Right cardiac atrium (tissue), 5 donors: Measurements from ENCODE around the gene OR9Q1. TPM values are rescaled to one million over a fixed set of nuclear protein-coding genes. Genes with fewer than 3 reads are reported as not detected.
"Not testable (repeated sequence)": the region's sequence is repeated elsewhere in the genome, so short reads cannot be mapped to it uniquely, and the experiment has no call there.

Experiments used
- ATAC-seq, 2 donors: fragments of 200-7000 bp; cut with Tn5 transposase; one replicate each; pipeline versions ENCODE4 v1.8.0 to v1.9.1; 2020; ENCODE audit warnings: moderate library complexity in 2 of 2, mild to moderate bottlenecking in 1 of 2
- DNase-seq, 3 donors: peaks; one replicate each; pipeline ENCODE4 v3.0.0-alpha.2; 2020
- H3K27ac ChIP-seq: one replicate; pipeline ENCODE4 v1.5.1; 2013; ENCODE audit warnings: mild to moderate bottlenecking, low read length, control low read depth, moderate library complexity
- H3K27me3 ChIP-seq: one replicate; pipeline ENCODE4 v1.6.1; 2013; ENCODE audit not compliant: control insufficient read depth, insufficient read depth
- H3K4me1 ChIP-seq: one replicate; pipeline ENCODE4 v1.6.1; 2013; ENCODE audit warnings: low read length; ENCODE audit not compliant: control insufficient read depth, insufficient read depth
- H3K4me3 ChIP-seq: one replicate; pipeline ENCODE4 v1.5.1; 2013; ENCODE audit warnings: low read length, control low read depth
- H3K9me3 ChIP-seq: one replicate; pipeline ENCODE4 v1.6.1; 2013; ENCODE audit warnings: low read length; ENCODE audit not compliant: control insufficient read depth
- WGBS: extraction: QIAGEN DNeasy Blood & Tissue Kit; methylation state at CpG from one replicate; pipeline ENCODE4 v1.1.7; 2013; 5-methylcytosine and 5-hydroxymethylcytosine counted together
- intact Hi-C, 4 donors: fragments of 100-400 bp; cut with DNase I; formaldehyde crosslinking; loops; one replicate each; pipeline versions ENCODE4 v1.11.0 to v1.14.0; 2022 to 2023
- polyA plus RNA-seq: library from polyadenylated mRNA; stranded (reverse); fragments of 200-250 nt; gene quantifications from one replicate; pipeline ENCODE4 v1.2.3, GENCODE V29; 2013
- total RNA-seq, 4 donors: library from RNA; stranded (reverse); fragmentation: NEBNext Ultra II Directional; extraction: Animal tissue kit (Norgen Biotek cat#: 25700); gene quantifications; one replicate each; pipeline ENCODE4 v1.2.1, GENCODE V29; 2021
- donor health status: healthy with polysubstance abuse.
- donor health status: DM: no; HTN: yes; CAD: no.
- donor health status: DM: no; HTN: no; CAD: no.
- donor health status: DM: no; HTN: yes; CAD: no; lungs with severe emphysema.
- donor health status: DM: yes; HTN: yes; CAD: no.

The OR9Q1 gene
- total and polyA plus RNA-seq, 5 donors, result not detected

DNA sequence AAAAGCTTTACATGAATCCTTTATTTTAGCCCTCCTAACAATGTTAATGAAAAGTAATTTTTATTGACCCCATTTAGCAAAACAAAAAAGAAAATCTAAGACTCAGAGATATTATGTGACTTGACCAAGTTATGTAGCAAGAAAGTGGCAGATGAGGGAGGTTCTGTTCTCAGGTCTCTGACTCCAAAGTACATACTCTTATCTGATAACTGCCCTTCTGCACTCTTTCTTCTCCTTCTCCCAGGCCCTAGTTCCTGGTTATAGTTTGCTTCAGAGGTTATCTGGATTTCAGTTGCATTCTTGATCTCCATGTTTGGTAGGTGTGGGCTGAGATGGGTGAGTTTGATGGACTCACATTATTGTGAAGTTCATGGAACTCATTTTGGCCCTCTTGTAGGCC lies 169.7 kb downstream of the OR9Q1 start:
- intact Hi-C loops, result no loop called here
- Histone ChIP-seq H3K4me1 (no peaks in the 10 kb centered on the region), H3K4me3 (no peak overlapping the region), H3K9me3 (no peaks in the 10 kb centered on the region), H3K27ac (no peak overlapping the region), H3K27me3 (no peaks in the 10 kb centered on the region)
- DNase-seq (no peak), ATAC-seq (no peak)

DNA sequence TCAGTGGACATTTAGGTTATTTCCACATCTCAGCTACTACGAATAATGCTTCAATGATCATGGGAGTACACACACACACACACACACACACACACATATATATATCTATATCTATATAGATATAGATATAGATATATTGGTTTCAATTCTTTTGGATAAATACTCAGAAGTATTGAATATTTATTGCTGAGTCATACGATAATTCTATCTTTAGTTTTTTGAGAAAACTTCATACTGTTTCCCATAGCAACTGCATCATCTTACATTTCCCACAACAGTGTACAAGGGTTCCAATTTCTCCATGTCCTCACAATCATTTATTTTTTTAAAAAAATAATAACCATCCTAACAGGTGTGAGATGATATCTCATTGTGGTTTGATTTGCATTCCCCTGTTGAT lies 172.3 kb downstream of the OR9Q1 start:
- no peaks in the 10 kb centered on the region for H3K9me3 ChIP-seq
- DNase-seq (no peak), ATAC-seq (no peak)
- WGBS, result 90% methylated on average over 2 of the region's 2 CpGs
- no peaks in the 10 kb centered on the region for H3K4me1 ChIP-seq
- H3K27me3 ChIP-seq, result no peaks in the 10 kb centered on the region
- H3K27ac ChIP-seq, result no peak overlapping the region
- H3K4me3 ChIP-seq, result no peak overlapping the region
- intact Hi-C loops, result no loop called here

DNA sequence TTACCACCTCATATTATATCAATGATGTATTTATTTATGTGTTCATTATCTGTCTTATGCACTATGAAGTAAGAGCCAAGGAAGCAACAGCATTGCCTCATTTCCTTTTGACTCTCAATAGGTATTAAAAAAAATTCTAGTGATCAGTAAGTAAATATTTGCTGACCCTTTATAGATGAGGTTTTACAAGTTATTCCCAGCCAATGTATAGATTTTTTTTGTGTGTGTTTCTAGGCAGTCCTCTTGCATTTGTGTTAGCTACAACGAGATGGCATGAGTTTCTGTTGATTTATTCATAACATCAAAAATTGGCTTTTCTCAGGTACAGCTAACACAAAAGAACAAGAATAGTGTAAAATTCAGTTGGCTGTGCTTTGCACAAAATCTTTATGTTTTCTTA lies 175.6 kb downstream of the OR9Q1 start:
- WGBS, result 45% methylated on average over 1 of the region's 1 CpG
- Histone ChIP-seq H3K4me3 (no peak overlapping the region), H3K27ac (no peak overlapping the region), H3K4me1 (no peaks in the 10 kb centered on the region), H3K27me3 (no peaks in the 10 kb centered on the region), H3K9me3 (no peaks in the 10 kb centered on the region)
- intact Hi-C loops, result no loop called here
- no peak for ATAC-seq
- no peak for DNase-seq

DNA sequence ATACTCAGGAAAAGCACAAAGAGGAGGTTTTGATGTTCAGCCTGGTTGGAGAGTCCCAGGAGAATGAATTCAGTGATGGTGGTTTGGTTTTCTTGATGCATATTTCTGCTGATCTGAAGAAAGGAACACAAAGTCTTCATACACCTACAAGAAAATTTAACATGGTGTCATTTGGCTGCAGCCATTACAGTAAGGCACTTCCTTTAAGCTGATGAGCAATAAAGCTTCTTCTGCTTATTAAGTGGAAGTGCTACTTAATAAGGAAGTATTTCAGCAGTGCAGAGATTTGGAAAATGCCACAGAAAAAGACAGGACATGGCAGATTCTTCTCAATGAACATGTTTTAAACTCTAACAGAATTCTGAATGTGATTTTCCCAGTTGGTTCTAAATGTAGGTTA lies 180.4 kb downstream of the OR9Q1 start, which contains the start of gene OR1S2:
Gene OR1S2 (minus strand): TSS at position 101 of the 400 bp plus-strand sequence. CDS start 0 bp downstream, at position 101.
- ATAC-seq (no peak), DNase-seq (no peak)
- Histone ChIP-seq H3K9me3 (no peaks in the 10 kb centered on the region), H3K4me3 (no peak within 1 kb of the TSS), H3K4me1 (no peaks in the 10 kb centered on the region), H3K27me3 (no peaks in the 10 kb centered on the region), H3K27ac (no peak within 1 kb of the TSS)
- intact Hi-C loops, result no loop called here

DNA sequence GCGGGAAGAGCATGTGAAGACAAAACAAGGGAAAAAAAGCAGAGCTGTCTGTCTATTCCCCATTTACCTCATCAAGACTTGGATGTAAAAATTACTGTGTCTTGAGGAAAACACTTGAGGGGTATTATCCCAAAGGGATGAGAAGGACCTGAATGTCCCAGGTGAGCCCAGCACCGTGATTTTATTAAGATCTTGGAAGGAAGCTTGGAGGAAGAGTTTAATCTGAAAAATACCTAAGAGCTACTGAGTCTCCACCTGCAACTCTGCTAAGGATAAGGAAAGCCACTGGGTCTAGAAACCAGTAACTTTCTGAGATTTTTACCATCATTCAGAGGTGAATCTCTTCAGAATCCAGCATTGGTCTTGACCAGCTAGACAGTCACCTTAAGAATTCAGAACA lies 188.7 kb downstream of the OR9Q1 start, which contains the start of gene OR1S1:
Gene OR1S1 (plus strand): TSS at position 301 of the 400 bp plus-strand sequence.
- DNase-seq, H3K27me3 ChIP-seq, intact Hi-C loops: not testable (repeated sequence)

DNA sequence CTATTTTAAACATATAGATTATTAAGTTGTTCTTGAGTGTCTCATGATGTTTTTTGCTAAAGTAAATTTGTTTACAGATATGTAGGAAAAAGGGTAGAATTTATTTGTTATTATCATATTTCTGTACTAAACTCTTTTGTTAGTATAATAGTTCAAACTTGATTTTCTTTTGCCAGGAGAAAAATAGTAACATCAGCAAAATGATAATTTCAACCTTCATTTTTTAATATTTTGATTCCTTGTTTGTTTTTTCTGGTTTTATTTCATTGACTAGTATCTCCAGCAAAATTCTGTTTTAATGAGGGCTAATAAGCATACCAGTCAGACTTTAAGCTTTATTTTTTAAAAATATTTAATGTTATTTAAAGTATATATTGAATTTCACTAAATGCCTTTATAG lies 192.8 kb downstream of the OR9Q1 start:
- no peak overlapping the region for H3K27ac ChIP-seq
- H3K9me3 ChIP-seq, result no peaks in the 10 kb centered on the region
- intact Hi-C loops, result no loop called here
- ATAC-seq, result no peak
- no peak for DNase-seq
- no peaks in the 10 kb centered on the region for H3K4me1 ChIP-seq
- H3K4me3 ChIP-seq, result no peak overlapping the region
- no peaks in the 10 kb centered on the region for H3K27me3 ChIP-seq

More for the DNA sequence above, 188.7 kb downstream of the OR9Q1 start, which contains the start of gene OR1S1:
- 74% methylated on average over 2 of the region's 2 CpGs for WGBS
- not testable (repeated sequence) for H3K9me3 ChIP-seq, H3K4me3 ChIP-seq, H3K27ac ChIP-seq, ATAC-seq, H3K4me1 ChIP-seq

DNA sequence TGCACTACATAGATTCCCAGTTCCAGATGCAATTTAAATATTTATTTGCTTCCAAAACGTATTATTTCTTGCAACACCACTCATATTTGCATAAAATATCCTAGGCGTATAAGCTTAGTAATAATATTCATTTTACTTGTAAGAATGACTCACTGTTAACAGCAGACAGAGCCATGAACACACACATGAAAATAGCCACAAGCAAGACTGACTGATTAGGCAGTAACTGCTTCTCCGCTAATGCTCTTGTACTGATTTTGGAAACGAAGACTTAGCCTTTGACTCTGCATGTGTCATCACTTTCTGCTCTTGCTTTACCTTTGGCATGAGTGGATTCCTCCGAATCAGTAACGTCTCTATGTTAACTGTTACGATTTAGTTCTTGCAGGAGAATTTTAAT lies 199.0 kb downstream of the OR9Q1 start:
- WGBS, result 69% methylated on average over 7 of the region's 7 CpGs
- no peak overlapping the region for H3K27ac ChIP-seq

DNA sequence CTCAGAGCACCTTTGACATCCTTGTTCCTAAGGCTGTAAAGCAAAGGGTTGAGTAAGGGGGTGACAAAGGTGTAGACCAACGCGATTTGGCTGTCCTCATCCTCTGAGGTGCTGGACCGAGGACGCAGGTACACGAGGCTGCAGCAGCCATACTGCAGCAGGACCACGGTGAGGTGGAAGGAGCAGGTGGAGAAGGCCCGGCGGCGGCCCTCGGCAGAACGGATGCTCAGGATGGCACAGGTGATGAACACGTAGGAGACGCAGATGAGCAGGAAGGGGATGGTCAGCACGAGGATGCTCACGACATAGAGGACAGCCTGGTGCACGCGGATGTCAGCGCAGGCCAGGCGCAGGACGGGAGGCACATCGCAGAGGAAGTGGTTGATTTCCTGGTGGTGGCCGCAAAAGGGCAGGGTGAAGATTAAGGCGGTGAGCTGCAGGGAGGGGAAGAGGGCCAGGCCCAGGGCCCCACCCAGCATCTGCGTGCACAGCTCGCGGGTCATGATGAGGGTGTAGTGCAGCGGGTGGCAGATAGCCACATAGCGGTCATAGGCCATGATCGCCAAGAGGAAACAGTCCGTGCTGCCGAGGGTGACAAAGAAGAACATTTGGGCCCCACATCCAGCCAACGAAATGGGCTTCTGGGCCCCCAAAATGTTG lies 204.4 kb downstream of the OR9Q1 start:
- ATAC-seq (no peak), DNase-seq (peak in 1 of 3 donors; percentile 21)
- intact Hi-C loops, result no loop called here
- Histone ChIP-seq H3K27me3 (no peaks in the 10 kb centered on the region), H3K27ac (no peak overlapping the region), H3K4me1 (no peaks in the 10 kb centered on the region), H3K9me3 (no peaks in the 10 kb centered on the region), H3K4me3 (no peak overlapping the region)
- WGBS, result 91% methylated on average over 32 of the region's 32 CpGs

More for the DNA sequence above, 199.0 kb downstream of the OR9Q1 start:
- Histone ChIP-seq H3K4me3 (no peak overlapping the region), H3K27me3 (no peaks in the 10 kb centered on the region), H3K9me3 (no peaks in the 10 kb centered on the region), H3K4me1 (no peaks in the 10 kb centered on the region)
- DNase-seq (no peak), ATAC-seq (no peak)
- intact Hi-C loops, result no loop called here

Other genes starting within 250 kb of the OR9Q1 start
- gene OR6Q1, start 7.1 kb downstream of the OR9Q1 start, total RNA-seq, result not detected
- not detected for gene OR6Q1, start 7.1 kb downstream of the OR9Q1 start, polyA plus RNA-seq
- gene OR9I1, start 101.6 kb downstream of the OR9Q1 start, total RNA-seq, result not detected
- gene OR9I1, start 101.6 kb downstream of the OR9Q1 start, polyA plus RNA-seq, result not detected
- gene OR9Q2, start 165.2 kb downstream of the OR9Q1 start, total RNA-seq, result not detected
- not detected for gene OR9Q2, start 165.2 kb downstream of the OR9Q1 start, polyA plus RNA-seq
- gene OR1S2, start 180.3 kb downstream of the OR9Q1 start, total RNA-seq, result not detected
- not detected for gene OR1S2, start 180.3 kb downstream of the OR9Q1 start, polyA plus RNA-seq
- gene OR1S1, start 188.8 kb downstream of the OR9Q1 start, total RNA-seq, result not detected
- not detected for gene OR1S1, start 188.8 kb downstream of the OR9Q1 start, polyA plus RNA-seq
- gene OR10Q1, start 205.0 kb downstream of the OR9Q1 start, total RNA-seq, result not detected
- not detected for gene OR10Q1, start 205.0 kb downstream of the OR9Q1 start, polyA plus RNA-seq
- gene OR10W1, start 244.4 kb downstream of the OR9Q1 start, total RNA-seq, result not detected
- gene OR10W1, start 244.4 kb downstream of the OR9Q1 start, polyA plus RNA-seq, result not detected